Skin epidermis (tissue), 12 donors: ENCODE results near the gene RPL22L1.
"Not testable (repeated sequence)": the region's sequence is repeated elsewhere in the genome, so short reads cannot be mapped to it uniquely, and the experiment has no call there.

Experiments
- H3K27ac ChIP-seq, 21 experiments: fragments of 200-600 bp; sonication (generic) in 11 of 21; one replicate each; pipeline ENCODE4 v1.5.0; 2020; ENCODE audit warnings: mild to moderate bottlenecking in 3 of 21, inconsistent platforms in 2 of 21, moderate library complexity in 2 of 21
- H3K4me3 ChIP-seq, 7 experiments: fragments of 200-600 bp; sonication (generic) in 2 of 7; one replicate each; pipeline ENCODE4 v1.5.0; 2020; ENCODE audit warnings: inconsistent platforms in 2 of 7, mild to moderate bottlenecking in 2 of 7, moderate library complexity in 1 of 7

RPL22L1 gene

DNA sequence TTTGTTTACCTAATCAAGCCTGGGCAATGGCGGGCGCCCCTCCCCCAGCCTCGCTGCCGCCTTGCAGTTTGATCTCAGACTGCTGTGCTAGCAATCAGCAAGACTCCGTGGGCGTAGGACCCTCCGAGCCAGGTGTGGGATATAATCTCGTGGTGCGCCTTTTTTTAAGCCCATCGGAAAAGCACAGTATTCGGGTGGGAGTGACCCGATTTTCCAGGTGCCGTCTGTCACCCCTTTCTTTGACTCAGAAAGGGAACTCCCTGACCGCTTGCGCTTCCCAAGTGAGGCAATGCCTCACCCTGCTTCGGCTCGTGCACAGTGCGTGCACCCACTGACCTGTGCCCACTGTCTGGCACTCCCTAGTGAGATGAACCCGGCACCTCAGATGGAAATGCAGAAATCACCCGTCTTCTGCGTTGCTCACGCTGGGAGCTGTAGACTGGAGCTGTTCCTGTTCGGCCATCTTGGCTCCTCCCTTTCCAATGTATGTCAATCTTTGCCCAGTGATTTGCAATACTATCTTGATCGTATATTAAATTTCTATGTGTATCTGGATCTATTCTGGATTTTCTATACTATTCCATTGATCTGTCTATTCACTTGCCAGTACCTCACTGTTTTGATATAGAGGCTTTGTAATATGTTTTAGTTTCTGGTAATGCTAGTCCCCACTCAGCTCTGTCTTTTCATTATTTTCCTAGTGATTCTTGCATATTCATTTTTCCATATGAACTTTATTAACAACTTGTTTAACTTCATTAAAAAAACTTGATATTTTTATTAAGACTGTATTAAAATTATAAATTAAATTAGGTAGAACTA, 14.3 kb upstream of the RPL22L1 start:
- H3K27ac ChIP-seq, H3K4me3 ChIP-seq: not testable (repeated sequence)

DNA sequence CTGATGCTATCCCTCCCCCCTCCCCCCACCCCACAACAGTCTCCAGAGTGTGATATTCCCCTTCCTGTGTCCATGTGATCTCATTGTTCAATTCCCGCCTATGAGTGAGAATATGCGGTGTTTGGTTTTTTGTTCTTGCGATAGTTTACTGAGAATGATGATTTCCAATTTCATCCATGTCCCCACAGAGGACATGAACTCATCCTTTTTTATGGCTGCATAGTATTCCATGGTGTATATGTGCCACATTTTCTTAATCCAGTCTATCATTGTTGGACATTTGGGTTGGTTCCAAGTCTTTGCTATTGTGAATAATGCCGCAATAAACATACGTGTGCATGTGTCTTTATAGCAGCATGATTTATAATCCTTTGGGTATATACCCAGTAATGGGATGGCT, 8.7 kb upstream of the RPL22L1 start:
- H3K4me3 ChIP-seq, H3K27ac ChIP-seq: not testable (repeated sequence)

DNA sequence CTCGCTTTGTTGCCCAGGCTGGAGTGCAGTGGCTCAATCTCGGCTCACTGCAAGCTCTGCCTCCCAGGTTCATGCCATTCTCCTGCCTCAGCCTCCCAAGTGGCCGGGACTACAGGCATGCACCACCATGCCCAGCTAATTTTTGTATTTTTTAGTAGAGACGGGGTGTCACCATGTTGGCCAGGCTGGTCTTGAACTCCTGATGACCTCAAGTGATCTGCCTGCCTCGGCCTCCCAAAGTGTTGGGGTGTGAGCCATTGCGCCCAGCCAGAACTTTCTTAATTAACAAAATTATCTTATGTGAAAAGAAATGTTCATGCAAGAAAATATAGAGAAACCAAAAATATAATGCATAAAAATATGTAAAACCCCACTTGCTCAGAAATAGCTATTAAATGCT, 7.3 kb upstream of the RPL22L1 start:
- not testable (repeated sequence) for H3K27ac ChIP-seq, H3K4me3 ChIP-seq

DNA sequence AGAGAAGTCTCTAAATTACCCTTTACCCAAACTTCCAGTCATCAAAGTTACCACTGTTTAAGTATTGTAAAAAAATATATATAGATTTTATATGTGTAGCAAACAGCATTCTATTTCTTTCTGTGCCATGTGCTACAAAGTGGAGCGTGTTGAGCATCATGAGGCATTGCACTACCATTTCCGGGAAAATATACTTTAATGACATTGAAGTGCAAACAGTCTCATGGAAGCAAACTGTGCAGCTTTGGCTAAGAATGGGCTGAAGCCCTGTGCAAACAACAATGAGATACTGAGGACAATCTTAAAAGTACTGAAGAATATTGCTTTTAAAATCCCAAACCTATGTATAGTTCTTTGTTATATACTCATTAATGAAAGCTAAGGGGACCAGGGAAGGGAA, 6.5 kb upstream of the RPL22L1 start:
- Histone ChIP-seq H3K4me3 (no peak overlapping the region), H3K27ac (no peak overlapping the region)

- H3K27ac ChIP-seq, result peak overlapping the region in 20 of 21 experiments; percentile 73 to 94 (median 88)
Observed at GRCh38 chr3:170869239-170869590, 780 bp downstream of the RPL22L1 start.

GRCh38 chr3:170868577-170869238, 1.3 kb downstream of the RPL22L1 start:
- Histone ChIP-seq H3K27ac (peak overlapping the region in 11 of 21 experiments; percentile 75 to 94 (median 87)), H3K4me3 (peak overlapping the region; percentile 51 to 81 (median 72))

More at GRCh38 chr3:170869239-170869590, 780 bp downstream of the RPL22L1 start:
- H3K4me3 ChIP-seq, result peak overlapping the region; percentile 51 to 81 (median 72)

- Histone ChIP-seq H3K27ac (peak overlapping the region in 4 of 21 experiments; percentile 9 to 28 (median 20)), H3K4me3 (peak overlapping the region in 2 of 7 experiments; percentile 5 to 72)
Observed at GRCh38 chr3:170867143-170867937, 2.7 kb downstream of the RPL22L1 start.

- H3K27ac ChIP-seq, result no peak overlapping the region
Observed at GRCh38 chr3:170866499-170866898, 3.5 kb downstream of the RPL22L1 start.

GRCh38 chr3:170865209-170866094, 4.5 kb downstream of the RPL22L1 start:
- Histone ChIP-seq H3K4me3 (no peak overlapping the region), H3K27ac (no peak overlapping the region)

More at GRCh38 chr3:170866499-170866898, 3.5 kb downstream of the RPL22L1 start:
- no peak overlapping the region for H3K4me3 ChIP-seq

GRCh38 chr3:170864525-170865208, 5.3 kb downstream of the RPL22L1 start:
- no peak overlapping the region for H3K27ac ChIP-seq
- H3K4me3 ChIP-seq, result no peak overlapping the region

DNA sequence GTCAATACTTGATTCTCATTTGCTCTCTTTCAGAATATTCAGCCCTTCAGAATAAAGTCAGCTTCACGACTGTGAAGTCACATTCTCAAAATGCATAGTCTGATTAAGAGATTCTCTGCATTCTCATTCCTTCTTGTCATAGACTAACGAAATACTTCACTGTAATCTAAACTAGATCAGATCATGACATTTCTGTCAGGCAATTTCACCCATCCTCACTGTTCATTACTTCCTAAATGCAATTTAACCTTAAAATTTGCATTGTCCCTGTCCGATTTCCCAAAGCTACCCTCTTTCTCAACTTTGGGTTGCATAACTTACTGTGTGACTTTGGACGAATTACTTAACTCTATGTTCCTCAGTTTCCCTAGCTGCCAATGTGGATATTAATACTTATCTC, 6.2 kb downstream of the RPL22L1 start:
- no peak overlapping the region for H3K4me3 ChIP-seq
- no peak overlapping the region for H3K27ac ChIP-seq

DNA sequence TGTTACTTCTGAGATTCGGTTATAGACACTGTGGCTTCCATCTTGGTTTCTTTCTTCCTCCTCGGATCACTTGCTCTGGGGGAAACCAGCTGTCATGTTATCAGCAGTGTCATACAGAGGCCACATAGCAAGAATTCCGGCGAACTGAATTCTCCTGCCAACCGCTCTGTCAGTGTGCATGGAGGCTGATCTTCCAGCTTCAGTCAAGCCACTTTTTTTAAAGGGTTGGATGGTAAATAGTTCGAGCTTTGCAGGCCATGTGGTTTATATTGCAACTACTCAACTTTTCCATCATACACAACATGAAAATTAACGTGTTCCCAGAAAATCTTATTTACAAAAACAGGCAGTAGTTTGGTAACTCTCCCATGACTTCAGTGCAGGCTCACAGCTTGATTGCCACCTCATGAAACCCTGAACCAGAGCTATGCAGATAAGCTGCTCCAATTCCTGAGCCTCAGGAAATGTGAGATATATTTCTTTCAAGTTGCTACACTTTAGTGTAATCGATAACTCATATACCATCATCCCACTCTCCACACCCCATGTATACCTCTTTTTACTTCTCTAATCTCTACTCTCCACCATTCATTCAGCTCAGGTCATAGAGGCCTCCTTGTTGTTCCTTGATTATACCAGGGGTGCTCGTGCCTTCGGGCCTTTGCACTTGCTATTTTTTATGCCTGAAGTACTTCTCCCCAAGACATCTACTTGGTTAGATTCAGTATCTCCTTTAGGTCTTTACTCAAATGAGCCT, 7.2 kb downstream of the RPL22L1 start:
- H3K27ac ChIP-seq, result no peak overlapping the region
- H3K4me3 ChIP-seq, result no peak overlapping the region

DNA sequence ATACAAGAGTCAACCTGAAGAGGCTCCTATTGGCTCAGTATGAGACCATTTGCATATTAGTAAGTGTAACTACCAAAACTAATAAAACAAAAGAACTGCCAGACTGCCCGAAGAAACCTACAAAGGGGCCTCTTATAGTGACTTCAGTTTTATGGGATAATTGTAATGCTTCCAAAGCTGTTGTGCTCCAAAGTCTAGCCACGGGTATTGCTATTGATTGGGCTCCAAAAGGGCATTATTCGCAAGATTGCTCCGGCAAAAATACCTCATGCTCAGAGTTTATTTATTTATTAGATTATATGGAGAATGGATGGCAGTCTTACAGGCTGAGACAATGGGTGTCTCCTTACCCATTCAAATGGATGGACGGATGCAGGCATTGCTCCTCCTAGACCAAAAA, 11.4 kb downstream of the RPL22L1 start:
- Histone ChIP-seq H3K4me3 (no peak overlapping the region), H3K27ac (no peak overlapping the region)

DNA sequence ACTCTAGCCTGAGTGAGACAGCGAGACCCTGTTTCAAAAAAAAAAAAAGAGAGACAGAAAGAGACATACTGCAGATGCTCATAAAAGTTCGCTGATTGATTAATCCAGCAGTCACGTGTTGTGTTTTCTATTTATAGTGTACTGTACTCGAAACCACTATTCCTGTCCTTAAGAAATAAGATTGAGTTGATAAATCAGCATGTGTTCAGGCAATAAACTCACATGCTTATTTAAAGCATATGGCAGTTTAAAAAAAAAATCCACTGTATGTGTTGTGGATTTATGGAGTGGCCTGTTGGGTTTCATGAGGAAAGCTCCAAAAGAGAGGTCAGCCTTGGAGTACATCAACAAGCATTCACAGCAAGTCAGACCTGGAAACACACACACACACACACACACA, 17.7 kb downstream of the RPL22L1 start:
- no peak overlapping the region for H3K27ac ChIP-seq

DNA sequence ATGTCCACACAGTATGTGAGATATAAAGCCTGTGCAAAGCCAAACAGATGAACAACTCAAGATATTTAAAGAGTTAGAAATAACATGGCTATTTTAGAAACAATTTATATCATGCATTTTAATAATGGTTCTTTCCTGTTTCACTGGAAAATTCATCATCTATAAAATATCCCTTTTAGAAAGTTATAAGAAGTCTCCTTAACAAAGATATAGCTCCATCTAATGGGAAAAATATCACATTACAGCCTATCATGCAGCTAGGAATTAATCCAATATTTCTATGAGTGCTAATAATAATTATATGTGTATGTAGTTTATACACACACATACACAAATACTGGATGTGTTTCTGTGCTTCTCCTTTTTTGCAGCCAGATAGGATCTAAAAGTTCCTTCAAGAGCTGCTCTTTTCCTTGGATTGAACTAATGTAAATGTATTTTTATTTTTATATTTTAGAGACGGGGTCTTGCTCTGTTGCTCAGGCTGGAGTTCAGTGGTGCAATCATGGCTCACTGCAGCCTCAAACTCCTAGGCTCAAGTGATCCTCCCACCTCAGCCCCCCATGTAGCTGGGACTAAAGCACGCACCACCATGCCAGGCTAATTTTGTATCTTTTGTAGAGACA, 21.6 kb downstream of the RPL22L1 start:
- no peak overlapping the region for H3K27ac ChIP-seq
- no peak overlapping the region for H3K4me3 ChIP-seq

More for the DNA sequence above, 17.7 kb downstream of the RPL22L1 start:
- no peak overlapping the region for H3K4me3 ChIP-seq

DNA sequence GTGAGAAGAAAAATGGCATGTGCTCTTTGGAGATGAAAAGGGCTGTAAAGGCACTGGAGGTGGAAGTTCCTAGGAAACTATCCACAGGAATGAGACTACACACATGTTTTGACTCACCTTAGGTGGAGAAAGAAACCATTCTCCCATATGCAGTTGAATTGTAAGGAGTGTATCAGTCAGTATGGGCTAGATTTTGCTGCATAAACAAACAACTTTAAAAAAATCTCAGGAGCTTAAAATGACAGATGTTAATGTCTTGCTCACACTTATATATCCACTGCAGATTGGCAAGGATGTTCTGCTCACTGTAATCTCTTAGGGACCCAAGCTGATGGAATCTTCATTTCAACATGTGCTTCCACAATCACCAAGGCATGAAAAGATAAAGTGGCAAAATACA, 25.6 kb downstream of the RPL22L1 start:
- no peak overlapping the region for H3K27ac ChIP-seq
- no peak overlapping the region for H3K4me3 ChIP-seq

DNA sequence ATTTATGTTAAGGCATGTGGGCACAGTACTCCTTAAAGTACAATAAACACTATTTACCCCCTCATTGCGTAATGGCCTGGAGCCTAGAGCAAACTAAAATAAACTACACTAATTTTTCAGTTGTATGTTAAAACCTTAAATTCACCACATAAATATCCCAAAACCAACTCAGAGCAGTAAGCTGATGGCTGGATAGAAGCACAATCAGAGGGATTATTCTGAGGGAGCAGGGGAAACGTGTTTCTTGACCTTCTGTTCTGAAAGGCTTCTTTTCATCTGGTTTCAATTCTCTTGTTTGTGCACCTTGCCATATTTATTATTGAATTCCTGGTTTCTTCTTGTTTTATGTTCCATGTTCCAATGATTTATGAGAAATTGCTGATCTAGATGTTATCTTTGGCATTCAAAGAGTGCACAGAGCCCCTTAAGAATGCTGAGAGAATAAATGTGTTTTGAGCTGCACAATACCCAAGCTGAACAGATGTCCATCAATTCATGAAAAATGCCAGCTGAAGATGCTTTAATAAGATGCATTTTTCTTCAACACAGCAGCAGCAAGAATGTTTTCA, 29.6 kb downstream of the RPL22L1 start:
- Histone ChIP-seq H3K27ac (no peak overlapping the region), H3K4me3 (no peak overlapping the region)
